Right lobe of liver (tissue), 6 donors: ENCODE results near the gene ITLN1. TPM values are rescaled to one million over a fixed set of nuclear protein-coding genes. Genes with fewer than 3 reads are reported as not detected.
"Not testable (repeated sequence)": the region's sequence is repeated elsewhere in the genome, so short reads cannot be mapped to it uniquely, and the experiment has no call there.

Experiments
- ATAC-seq, 4 donors: fragments of 200-7000 bp; cut with Tn5 transposase; one replicate each; pipeline ENCODE4 v1.9.1; 2020; ENCODE audit warnings: mild to moderate bottlenecking in 4 of 4, moderate library complexity in 4 of 4
- DNase-seq, 3 donors: peaks; one replicate each; pipeline ENCODE4 v3.0.0-alpha.2; 2020
- H3K27ac ChIP-seq, 3 donors: fragments of 200-600 bp; one replicate each; pipeline ENCODE4 v1.8.0; 2022
- H3K27me3 ChIP-seq, 2 donors: fragments of 200-600 bp; one replicate each; pipeline ENCODE4 v1.8.0; 2022
- H3K36me3 ChIP-seq, 4 donors: fragments of 200-600 bp; sonication (generic) in 1 of 4; one replicate each; pipeline versions ENCODE4 v1.5.1 to v1.8.0; 2017 to 2022; ENCODE audit warnings: control low read depth in 1 of 4
- H3K4me1 ChIP-seq, 4 donors: fragments of 200-600 bp; sonication (generic) in 1 of 4; one replicate each; pipeline versions ENCODE4 v1.5.1 to v1.8.0; 2017 to 2022; ENCODE audit warnings: control low read depth in 1 of 4
- H3K4me3 ChIP-seq, 3 donors: fragments of 200-600 bp; one replicate each; pipeline ENCODE4 v1.8.0; 2022
- H3K9me3 ChIP-seq, 4 donors: fragments of 200-600 bp; sonication (generic) in 1 of 4; one replicate each; pipeline versions ENCODE4 v1.5.1 to v1.8.0; 2017 to 2022; ENCODE audit warnings: control low read depth in 1 of 4
- POLR2A ChIP-seq: fragments of 450-650 bp; IDR thresholded peaks from one replicate; pipeline ENCODE4 v1.6.1; 2017; ENCODE audit warnings: antibody characterized with exemption, mild to moderate bottlenecking
- whole genome bisulfite sequencing: methylation state at CpG from one replicate; pipeline ENCODE4 v1.1.6; 2018; ENCODE audit warnings: low coverage, low lambda C conversion rate; ENCODE audit not compliant: insufficient coverage; ENCODE audit errors: missing lambda C conversion rate; 5-methylcytosine and 5-hydroxymethylcytosine counted together
- intact Hi-C, 2 donors: fragments of 100-400 bp; cut with DNase I; formaldehyde crosslinking; loops; one replicate each; pipeline versions ENCODE4 v1.11.2 to v1.14.1; 2022
- total RNA-seq, 6 experiments: library from RNA; depleted of rRNA in 2 of 6; stranded (reverse); fragments of >200 nt in 2 of 6; fragmentation: NEBNext Ultra II Directional in 3 of 6; extraction: Animal tissue kit (Norgen Biotek cat#: 25700) in 3 of 6; gene quantifications; one replicate each; pipeline versions ENCODE4 v1.1.0 to v1.2.4, GENCODE V29; 2016 to 2023
- TF ChIP-seq, protein P1 (sequence below), 4 donors: fragments of 200-600 bp in 3 of 4; fragments of 450-650 bp in 1 of 4; IDR thresholded peaks; one replicate each; pipeline versions ENCODE4 v1.5.1 to v1.8.0; 2016 to 2022; ENCODE audit warnings: antibody characterized with exemption in 4 of 4, mild to moderate bottlenecking in 2 of 4
- donor health status: DM: no; HTN: yes; CAD: no.
- donor health status: DM: no; HTN: no; CAD: no.
- donor health status: DM: no; HTN: no; CAD: no.
- donor health status: DM: no; HTN: yes; CAD: no.
- donor health status: DM: no; HTN: yes; CAD: no.

ITLN1 gene
- total RNA-seq, 6 experiments from 2014 or later, result 0.90 to 5.1 (median 2.4) TPM; not detected in 1

DNA sequence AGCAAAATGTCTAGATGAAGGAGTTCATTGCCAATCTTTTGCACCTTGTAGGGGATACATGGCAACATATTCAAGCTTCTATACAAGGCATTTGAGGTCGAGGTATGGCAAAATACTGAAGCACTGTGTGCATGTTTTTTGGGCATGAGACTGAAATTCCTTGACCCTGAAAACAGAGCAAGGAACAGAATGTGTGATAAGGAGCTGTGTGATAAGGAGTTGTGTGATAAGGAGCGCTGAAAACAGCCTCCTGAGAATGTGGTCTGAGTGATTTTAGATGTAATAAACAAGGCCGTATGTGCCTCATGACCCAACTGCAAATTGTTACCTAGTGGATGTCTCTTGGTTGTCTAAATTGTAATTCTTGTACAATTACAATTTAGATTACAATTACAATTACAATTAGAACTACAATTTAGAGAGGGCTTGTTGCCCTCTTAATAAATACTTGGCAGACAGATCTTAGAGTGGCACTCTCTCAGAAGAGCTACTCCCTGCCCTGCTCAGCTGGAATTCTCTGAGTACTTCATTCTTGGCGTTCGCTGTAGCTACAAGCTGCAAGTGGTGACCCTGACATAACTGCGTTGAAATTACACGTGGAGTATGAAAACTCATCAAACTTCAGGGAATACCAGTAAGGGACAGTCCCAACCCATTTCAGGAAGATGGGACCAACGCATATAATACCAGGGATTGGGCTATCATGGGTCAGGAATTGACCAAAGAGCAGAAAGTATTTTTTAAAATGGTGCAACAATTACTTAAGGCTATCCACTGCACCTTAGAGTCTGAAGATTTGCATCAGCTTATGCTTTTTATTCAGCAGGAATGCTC is 20.0 kb upstream of the ITLN1 start:
- H3K27me3 ChIP-seq, result no peaks in the 10 kb centered on the region
- WGBS, result 60% methylated on average over 8 of the region's 8 CpGs
- ATAC-seq, result peak in 3 of 4 donors; percentile 46 to 80 (median 52)
- no peaks in the 10 kb centered on the region for H3K36me3 ChIP-seq
- no peak overlapping the region for H3K4me3 ChIP-seq
- no peaks in the 10 kb centered on the region for H3K9me3 ChIP-seq
- H3K27ac ChIP-seq, result no peak overlapping the region
- DNase-seq, result no peak
- intact Hi-C loops, result no loop called here
- no peaks in the 10 kb centered on the region for H3K4me1 ChIP-seq
- TF ChIP-seq, protein P1, sequence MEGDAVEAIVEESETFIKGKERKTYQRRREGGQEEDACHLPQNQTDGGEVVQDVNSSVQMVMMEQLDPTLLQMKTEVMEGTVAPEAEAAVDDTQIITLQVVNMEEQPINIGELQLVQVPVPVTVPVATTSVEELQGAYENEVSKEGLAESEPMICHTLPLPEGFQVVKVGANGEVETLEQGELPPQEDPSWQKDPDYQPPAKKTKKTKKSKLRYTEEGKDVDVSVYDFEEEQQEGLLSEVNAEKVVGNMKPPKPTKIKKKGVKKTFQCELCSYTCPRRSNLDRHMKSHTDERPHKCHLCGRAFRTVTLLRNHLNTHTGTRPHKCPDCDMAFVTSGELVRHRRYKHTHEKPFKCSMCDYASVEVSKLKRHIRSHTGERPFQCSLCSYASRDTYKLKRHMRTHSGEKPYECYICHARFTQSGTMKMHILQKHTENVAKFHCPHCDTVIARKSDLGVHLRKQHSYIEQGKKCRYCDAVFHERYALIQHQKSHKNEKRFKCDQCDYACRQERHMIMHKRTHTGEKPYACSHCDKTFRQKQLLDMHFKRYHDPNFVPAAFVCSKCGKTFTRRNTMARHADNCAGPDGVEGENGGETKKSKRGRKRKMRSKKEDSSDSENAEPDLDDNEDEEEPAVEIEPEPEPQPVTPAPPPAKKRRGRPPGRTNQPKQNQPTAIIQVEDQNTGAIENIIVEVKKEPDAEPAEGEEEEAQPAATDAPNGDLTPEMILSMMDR (IDR thresholded peaks at IDR 0.05), result no peak
- no peak for TF ChIP-seq POLR2A

DNA sequence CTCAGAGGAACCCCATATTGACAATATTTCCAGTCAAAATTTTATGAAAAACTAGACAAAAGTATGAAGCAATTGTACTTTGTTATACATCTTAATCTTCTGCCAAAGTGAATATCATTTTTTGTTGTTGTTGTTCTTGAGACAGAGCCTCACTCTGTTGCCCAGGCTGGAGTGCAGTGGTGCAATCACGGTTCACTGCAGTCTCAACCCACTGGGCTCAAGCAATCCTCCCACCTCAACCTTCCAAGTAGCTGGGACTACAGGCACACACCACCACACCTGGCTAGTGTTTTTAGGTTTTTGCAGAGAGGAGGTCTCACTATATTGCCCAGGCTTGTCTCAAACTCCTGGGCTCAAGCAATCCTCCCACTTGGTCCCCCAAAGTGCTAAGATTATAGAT is 17.3 kb upstream of the ITLN1 start:
- H3K27ac ChIP-seq, H3K4me1 ChIP-seq, intact Hi-C loops, H3K4me3 ChIP-seq, H3K27me3 ChIP-seq, ATAC-seq, H3K36me3 ChIP-seq, H3K9me3 ChIP-seq, DNase-seq: not testable (repeated sequence)
- 50% methylated on average over 1 of the region's 1 CpG for WGBS

DNA sequence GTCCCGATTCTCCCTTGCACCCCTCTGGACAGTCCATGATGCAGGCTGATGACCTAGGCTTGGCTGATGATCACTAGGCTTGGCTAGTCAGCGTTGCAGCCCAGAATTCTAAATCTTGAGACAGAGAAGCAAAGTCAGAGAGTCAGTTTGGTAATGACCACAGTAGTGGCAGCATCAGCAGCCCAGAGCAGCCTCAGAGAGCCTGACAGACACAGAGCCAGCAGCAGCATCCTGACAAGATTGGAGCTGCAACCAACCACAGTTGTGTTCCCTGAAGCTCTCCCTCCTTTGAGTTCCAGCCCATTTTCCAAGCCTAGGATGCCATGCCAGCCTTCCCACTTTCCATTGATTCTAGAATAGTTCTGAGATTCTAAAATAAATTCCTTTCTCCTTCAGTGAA is 16.8 kb upstream of the ITLN1 start:
- H3K4me1 ChIP-seq, result no peaks in the 10 kb centered on the region
- H3K4me3 ChIP-seq, result no peak overlapping the region
- no peak overlapping the region for H3K27ac ChIP-seq
- no peaks in the 10 kb centered on the region for H3K36me3 ChIP-seq
- ATAC-seq (no peak), DNase-seq (no peak)
- H3K27me3 ChIP-seq, result no peaks in the 10 kb centered on the region
- 71% methylated on average over 2 of the region's 2 CpGs for WGBS
- intact Hi-C loops, result no loop called here
- H3K9me3 ChIP-seq, result no peaks in the 10 kb centered on the region
- TF ChIP-seq POLR2A, result no peak
- TF ChIP-seq, protein P1 (IDR thresholded peaks at IDR 0.05), result no peak

DNA sequence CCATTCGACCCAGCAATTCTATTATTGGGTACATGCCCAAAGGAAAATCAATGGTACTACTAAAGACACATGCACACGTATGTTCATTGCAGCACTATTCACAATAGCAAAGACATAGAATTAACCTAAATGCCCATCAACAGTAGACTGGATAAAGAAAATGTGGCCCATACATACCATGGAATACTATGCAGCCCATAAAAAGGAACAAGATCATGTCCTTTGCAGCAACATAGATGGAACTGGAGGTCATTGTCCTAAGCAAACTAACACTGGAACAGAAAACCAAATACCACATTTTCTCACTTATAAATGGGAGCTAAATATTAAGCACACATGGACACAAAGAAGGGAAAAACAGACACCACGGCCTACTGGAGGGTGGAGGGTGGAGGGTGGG is 15.7 kb upstream of the ITLN1 start:
- DNase-seq, H3K27me3 ChIP-seq, ATAC-seq, H3K4me1 ChIP-seq, H3K4me3 ChIP-seq, H3K27ac ChIP-seq, intact Hi-C loops, H3K9me3 ChIP-seq, H3K36me3 ChIP-seq: not testable (repeated sequence)
- whole genome bisulfite sequencing, result 51% methylated on average over 3 of the region's 3 CpGs

DNA sequence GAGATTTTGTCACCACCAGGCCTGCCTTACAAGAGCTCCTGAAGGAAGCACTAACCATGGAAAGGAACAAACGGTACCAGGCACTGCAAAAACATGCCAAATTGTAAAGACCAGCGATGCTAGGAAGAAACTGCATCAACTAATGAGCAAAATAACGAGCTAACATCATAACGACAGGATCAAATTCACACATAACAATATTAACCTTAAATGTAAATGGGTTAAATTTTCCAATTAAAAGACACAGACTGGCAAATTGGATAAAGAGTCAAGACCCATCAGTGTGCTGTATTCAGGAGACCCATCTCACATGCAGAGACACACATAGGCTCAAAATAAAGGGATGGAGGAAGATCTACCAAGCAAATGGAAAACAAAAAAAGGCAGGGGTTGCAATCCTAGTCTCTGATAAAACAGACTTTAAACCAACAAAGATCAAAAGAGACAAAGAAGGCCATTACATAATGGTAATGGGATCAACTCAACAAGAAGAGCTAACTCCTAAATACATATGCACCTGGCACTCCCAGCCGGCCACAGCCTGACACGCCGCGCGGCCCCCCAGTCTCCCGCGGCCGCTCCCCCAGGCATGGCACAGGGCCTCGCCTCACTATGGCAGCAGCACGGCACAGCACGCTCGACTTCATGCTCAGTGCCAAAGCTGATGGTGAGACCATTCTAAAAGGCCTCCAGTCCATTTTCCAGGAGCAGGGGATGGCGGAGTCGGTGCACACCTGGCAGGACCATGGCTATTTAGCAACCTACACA is 9.6 kb upstream of the ITLN1 start:
- intact Hi-C loops, H3K27ac ChIP-seq, DNase-seq, H3K36me3 ChIP-seq, H3K27me3 ChIP-seq, H3K9me3 ChIP-seq, H3K4me3 ChIP-seq, H3K4me1 ChIP-seq, ATAC-seq: not testable (repeated sequence)
- WGBS, result 87% methylated on average over 12 of the region's 18 CpGs

DNA sequence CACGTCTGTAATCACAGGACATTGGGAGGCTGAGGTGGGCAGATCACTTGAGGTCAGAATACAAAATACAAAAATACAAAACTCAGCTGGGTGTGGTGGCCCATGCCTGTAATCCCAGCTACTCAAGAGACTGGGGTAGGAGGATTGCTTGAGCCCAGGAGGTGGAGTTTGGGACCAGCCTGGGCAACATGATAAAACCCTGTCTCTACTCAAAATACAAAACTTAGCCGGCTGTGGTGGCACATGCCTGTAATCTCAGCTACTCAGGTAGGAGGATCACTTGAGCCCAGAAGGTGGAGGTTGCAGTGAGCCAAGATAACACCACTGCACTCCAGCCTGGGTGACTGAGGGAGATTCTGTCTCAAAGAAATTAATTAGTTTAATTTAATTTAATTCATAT is 6.5 kb upstream of the ITLN1 start:
- Histone ChIP-seq H3K9me3 (no peaks in the 10 kb centered on the region), H3K27ac (no peak overlapping the region), H3K27me3 (no peaks in the 10 kb centered on the region), H3K4me1 (no peaks in the 10 kb centered on the region), H3K4me3 (no peak overlapping the region), H3K36me3 (no peaks in the 10 kb centered on the region)
- intact Hi-C loops, result no loop called here
- TF ChIP-seq, protein P1 (IDR thresholded peaks at IDR 0.05), result no peak
- no peak for TF ChIP-seq POLR2A
- WGBS, result 42% methylated on average over 2 of the region's 2 CpGs
- ATAC-seq (no peak), DNase-seq (no peak)
